ENCODE data around the gene PNLIPRP2.

The PNLIPRP2 gene

DNA sequence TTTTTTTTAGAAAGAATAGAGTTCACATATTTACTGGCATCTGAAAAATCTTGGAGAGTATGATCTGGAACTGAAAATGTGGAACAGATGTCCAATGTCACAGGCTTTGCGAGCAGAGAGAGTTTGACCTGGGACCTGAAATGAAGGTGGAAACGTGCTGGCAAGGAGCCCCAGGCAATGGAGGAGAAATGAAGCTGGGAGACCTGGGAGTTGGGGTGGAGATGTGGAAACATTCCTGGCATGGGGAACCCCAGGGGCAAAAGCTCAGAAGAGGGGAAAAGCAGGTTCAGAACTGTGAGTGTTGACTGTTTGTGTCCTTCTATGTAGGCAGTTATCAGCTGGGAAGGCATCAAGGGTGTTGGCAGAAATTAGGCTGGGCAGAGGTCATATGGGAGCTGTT is 7.3 kb upstream of the PNLIPRP2 start:
- TF ChIP-seq, protein P1, sequence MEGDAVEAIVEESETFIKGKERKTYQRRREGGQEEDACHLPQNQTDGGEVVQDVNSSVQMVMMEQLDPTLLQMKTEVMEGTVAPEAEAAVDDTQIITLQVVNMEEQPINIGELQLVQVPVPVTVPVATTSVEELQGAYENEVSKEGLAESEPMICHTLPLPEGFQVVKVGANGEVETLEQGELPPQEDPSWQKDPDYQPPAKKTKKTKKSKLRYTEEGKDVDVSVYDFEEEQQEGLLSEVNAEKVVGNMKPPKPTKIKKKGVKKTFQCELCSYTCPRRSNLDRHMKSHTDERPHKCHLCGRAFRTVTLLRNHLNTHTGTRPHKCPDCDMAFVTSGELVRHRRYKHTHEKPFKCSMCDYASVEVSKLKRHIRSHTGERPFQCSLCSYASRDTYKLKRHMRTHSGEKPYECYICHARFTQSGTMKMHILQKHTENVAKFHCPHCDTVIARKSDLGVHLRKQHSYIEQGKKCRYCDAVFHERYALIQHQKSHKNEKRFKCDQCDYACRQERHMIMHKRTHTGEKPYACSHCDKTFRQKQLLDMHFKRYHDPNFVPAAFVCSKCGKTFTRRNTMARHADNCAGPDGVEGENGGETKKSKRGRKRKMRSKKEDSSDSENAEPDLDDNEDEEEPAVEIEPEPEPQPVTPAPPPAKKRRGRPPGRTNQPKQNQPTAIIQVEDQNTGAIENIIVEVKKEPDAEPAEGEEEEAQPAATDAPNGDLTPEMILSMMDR (conservative IDR thresholded peaks at IDR 0.05), result no peak
- TF ChIP-seq ZFX (IDR thresholded peaks at IDR 0.05), result no peak
- H3K27ac ChIP-seq, result no peak overlapping the region

DNA sequence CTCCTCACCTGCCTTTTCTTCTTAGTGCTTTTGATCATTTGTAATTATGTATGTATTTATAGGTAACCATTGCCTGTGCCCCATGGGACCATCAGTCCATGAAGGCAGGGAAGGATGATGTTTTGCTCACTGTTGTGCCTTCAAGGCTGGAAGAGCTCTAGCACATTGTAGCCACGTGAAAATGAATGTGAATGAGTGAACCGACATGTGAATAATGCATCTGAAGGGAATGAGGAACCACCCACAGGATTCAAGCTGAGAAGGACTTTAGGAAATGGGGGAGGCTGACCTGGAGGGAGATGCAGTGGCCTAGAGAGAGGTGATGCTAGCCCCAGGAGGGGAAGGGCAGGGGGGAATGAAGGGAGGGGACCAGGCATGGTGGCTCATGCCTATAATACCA is 6.0 kb upstream of the PNLIPRP2 start:
- TF ChIP-seq, protein P1 (conservative IDR thresholded peaks at IDR 0.05), result no peak
- TF ChIP-seq ZFX (IDR thresholded peaks at IDR 0.05), result no peak
- H3K27ac ChIP-seq, result no peak overlapping the region

DNA sequence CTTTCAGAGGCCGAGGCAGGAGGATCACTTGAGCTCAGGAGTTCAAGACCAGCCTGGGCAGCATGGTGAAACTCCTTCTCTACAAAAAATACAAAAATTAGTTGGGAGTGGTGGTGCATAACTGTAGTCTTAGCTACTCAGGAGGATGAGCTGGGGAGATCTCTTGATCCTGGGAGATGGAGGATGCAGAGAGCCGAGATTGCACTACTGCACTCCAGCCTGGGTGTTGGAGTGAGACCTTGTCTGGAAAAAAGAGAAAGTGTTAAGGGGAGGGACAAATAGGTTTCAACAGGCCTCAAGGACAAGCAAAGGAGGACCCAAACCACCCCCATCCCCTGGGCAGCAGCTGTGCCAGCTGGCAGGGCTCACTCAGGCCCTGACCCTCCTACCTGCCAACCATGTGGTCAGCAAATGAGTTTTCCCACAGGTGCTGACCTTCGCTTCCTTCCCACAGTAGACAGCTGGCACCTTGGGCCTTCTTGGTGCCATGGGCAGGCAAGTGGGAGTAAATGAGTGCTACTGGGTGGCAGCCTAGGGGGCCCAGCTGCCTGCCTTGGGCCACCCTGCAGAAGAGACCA is 5.5 kb upstream of the PNLIPRP2 start:
- no peak for TF ChIP-seq ZFX (IDR thresholded peaks at IDR 0.05)
- TF ChIP-seq, protein P1 (conservative IDR thresholded peaks at IDR 0.05), result no peak
- H3K27ac ChIP-seq, result no peak overlapping the region

DNA sequence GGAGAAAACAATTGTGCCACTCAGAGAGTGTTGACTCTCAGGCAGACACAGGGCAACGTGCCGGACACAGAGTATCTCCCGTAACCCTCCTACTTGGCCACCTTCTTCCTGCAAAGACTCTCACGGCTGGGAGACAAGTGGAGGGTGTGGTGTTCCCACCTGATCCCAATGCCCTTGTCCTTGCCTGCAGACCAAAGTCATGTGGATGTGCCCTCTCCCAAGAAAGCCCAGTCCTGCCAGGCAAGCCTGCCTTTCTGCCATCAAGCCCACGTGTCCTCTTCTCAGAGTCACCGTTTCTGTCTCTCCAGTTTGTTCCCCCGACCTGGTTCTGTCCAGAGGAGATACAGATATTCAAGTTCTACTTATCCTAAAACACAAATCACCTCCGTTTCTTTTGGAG is 723 bp downstream of the PNLIPRP2 start:
- no peak overlapping the region for H3K27ac ChIP-seq
- TF ChIP-seq ZFX (IDR thresholded peaks at IDR 0.05), result no peak
- TF ChIP-seq, protein P1 (conservative IDR thresholded peaks at IDR 0.05), result no peak

DNA sequence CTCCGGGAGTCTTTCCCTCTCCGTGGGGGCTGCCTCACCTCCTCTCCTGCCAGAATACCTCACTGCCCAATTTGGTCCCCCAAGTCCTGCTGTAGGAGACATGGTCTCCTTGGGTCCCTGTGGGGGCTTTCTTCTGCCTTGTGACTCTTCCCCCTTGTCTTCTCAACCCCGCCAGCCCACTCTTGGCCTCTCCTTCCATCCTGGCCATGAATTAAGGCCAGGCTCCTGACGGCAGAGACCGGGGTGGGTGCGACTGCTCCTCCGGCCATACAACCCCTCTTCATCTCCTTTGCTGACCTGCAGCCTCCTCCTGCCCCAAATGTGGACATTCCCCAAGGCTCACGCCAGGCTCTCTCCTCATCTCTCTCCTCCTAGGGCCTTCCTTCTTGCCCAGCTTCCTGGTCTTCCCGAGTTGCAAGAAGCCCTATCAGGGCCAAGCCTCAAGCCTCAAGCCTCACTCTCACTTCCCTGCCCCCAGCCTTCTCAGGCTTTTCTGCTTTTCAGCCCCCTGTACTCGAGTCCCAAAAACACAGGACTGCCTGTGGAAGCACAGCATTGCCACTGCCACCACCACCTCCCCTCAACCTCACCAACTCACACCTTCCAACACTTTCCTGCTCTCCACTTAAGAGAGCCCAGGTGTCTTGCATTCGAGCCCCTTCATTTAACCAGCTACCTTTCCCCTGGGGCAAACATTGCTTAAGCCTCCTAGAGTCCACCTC is 1.3 kb downstream of the PNLIPRP2 start:
- no peak for TF ChIP-seq ZFX (IDR thresholded peaks at IDR 0.05)
- TF ChIP-seq, protein P1 (conservative IDR thresholded peaks at IDR 0.05), result no peak

DNA sequence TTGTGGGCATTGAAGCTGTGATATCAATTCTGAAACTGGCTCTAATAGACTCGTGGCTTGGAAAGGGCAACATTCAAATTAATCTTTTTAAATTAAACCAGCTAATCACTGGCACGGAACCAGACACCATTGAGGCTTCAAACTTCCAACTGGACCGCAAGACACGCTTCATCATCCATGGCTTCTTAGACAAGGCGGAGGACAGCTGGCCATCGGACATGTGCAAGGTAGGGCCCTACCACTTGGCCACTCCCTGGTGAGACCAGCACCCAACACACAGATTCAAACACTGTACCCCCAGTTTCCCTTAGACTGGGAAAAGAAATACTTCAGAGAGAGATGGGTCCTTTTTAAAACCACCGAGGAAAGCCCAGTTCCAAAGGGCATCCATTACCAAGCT is 5.1 kb downstream of the PNLIPRP2 start:
- no peak overlapping the region for H3K27ac ChIP-seq
- TF ChIP-seq, protein P1 (conservative IDR thresholded peaks at IDR 0.05), result no peak
- no peak for TF ChIP-seq ZFX (IDR thresholded peaks at IDR 0.05)

More for the DNA sequence above, 1.3 kb downstream of the PNLIPRP2 start:
- no peak overlapping the region for H3K27ac ChIP-seq

DNA sequence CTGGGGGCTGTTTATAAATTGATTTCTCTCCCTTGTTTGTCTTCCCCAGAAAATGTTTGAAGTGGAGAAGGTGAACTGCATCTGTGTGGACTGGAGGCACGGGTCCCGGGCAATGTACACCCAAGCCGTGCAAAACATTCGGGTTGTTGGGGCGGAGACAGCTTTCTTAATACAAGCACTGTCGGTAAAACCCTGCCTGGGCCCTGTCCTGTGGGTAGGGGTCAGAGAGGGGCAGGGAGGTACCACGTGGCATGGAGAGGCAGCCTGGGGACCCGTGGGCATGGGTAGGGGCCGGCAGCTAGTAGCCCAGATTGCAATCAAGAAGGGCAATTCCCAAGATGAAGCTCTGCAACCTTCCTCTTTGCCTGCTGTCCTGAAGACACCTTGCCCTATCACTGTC is 6.1 kb downstream of the PNLIPRP2 start:
- TF ChIP-seq, protein P1 (conservative IDR thresholded peaks at IDR 0.05), result no peak
- no peak for TF ChIP-seq ZFX (IDR thresholded peaks at IDR 0.05)
- no peak overlapping the region for H3K27ac ChIP-seq
